ENCODE data around the gene ZER1. TPM values are rescaled to one million over a fixed set of nuclear protein-coding genes. Genes with fewer than 3 reads are reported as not detected.

Gene ZER1
- polyA plus RNA-seq, 1 experiment: 28.0 TPM

DNA sequence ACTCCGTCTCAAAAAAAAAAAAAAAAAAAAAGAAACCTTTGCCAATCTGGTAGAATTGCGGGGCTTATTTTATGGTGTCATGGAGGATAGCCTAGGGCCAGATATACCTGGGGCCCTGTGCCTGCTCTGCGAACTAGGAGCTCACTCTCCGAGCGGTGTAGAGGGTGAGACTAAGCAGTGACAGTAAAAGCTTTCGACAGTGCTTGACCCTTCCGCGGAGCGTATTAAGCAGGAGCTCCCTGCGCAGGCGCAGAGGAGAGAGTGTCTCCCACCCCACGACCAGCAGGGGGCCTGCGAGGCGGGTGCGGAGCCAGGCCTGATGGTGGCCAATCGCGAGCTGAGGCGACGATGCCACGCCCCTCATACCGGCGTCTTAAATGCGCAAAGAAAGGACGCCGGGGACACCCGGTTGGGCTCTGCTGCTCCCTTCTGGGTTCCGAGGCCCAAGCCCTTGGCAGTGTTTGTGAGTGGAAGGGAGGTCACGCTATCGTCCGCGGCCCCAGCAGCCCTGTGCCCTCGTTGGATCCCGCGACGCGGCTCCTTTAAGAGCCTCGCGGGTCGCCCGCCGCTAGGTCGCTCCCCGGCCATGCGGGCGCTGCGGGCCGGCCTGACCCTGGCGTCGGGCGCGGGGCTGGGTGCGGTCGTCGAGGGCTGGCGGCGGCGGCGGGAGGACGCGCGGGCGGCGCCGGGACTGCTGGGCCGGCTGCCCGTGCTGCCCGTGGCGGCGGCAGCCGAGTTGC is 46.5 kb upstream of the ZER1 start, which contains the start of gene ENDOG:
ENDOG (plus strand) TSS at position 402 of the 740 bp plus-strand sequence; CDS start at position 587, 185 bp downstream.
- peak within 1 kb of the TSS; percentile 80 for H3K4me3 ChIP-seq (ENCODE audit: low read depth, low read length)
- POLR2A ChIA-PET: interaction anchor here (0.6 to 1.4 kb wide), 8 partner anchors 9 to 335 kb away, joined by 3 to 17 read pairs (median 4); partner anchors contain the start of genes SPOUT1 and ZDHHC12
- H3K27ac ChIP-seq (ENCODE audit: low read depth, low read length): peak within 1 kb of the TSS; percentile 21
- H3K9me3 ChIP-seq (ENCODE audit: control insufficient read depth, insufficient read depth, low read length): peaks cover 5% of the 10 kb centered on the region
- H3K27me3 ChIP-seq (ENCODE audit: control insufficient read depth, insufficient read depth, low read length): no peaks in the 10 kb centered on the region
- peak; percentile 88 for DNase-seq (ENCODE audit: low read depth, low spot score)
- CTCF ChIA-PET: interaction anchor here (0.6 to 3.1 kb wide), 57 partner anchors 9 to 803 kb away, joined by 3 to 52 read pairs (median 5); partner anchors contain the start of genes C9orf50, KYAT1, LRRC8A and PKN3
- TF ChIP-seq CTCF (IDR thresholded peaks at IDR 0.05; ENCODE audit: low read depth, low read length): peak; percentile 98

DNA sequence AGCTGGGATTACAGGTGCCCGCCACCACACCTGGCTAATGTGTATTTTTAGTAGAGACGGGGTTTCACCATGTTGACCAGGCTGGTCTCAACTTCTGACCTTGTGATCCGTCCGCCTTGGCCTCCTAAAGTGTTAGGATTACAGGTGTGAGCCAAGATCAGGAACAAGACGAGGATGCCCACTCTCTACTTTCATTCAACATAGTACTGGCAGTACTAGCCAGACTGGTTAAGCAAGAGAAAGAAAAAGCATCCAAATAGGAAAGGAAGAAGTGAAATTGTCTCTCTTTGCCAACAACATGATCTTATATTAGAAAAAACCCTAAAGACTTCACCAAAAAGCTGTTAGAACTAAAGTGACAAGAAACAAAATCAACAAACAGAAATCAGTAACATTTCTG is 39.1 kb upstream of the ZER1 start:
- Histone ChIP-seq H3K27ac (ENCODE audit: low read depth, low read length) (no peak overlapping the region), H3K27me3 (ENCODE audit: control insufficient read depth, insufficient read depth, low read length) (no peaks in the 10 kb centered on the region), H3K4me3 (ENCODE audit: low read depth, low read length) (no peak overlapping the region), H3K9me3 (ENCODE audit: control insufficient read depth, insufficient read depth, low read length) (no peaks in the 10 kb centered on the region; the same call in 1 of the 2 replicates)
- CTCF ChIA-PET: interaction anchor here (7.2 kb wide), 1 partner anchor 7 kb away, joined by 52 read pairs; the partner anchor contains the start of gene ENDOG
- no peak for TF ChIP-seq CTCF (IDR thresholded peaks at IDR 0.05; ENCODE audit: low read depth, low read length)
- POLR2A ChIA-PET: no interaction called here
- no peak for DNase-seq (ENCODE audit: low read depth, low spot score)

DNA sequence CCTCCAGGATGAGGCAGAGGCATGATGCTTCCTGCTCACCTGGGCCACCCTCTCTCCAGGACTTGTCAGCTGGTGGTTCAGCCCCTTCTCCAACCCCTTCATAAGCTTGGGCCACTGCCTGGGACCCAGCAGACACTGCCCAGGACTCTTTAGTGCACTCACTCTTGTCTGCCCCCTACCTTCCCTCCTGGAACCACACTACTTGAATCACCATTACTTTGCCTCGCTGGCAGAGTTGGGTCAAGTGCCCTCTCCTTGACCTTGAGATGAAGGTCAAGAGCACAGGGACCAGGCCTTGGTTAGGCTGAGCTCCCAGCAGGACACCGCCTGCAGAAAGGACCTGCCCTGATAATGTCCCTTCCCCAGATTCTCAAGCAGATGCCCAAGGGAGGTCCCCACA is 38.1 kb upstream of the ZER1 start:
- no peaks in the 10 kb centered on the region for H3K27me3 ChIP-seq (ENCODE audit: control insufficient read depth, insufficient read depth, low read length)
- TF ChIP-seq CTCF (IDR thresholded peaks at IDR 0.05; ENCODE audit: low read depth, low read length): no peak
- POLR2A ChIA-PET: no interaction called here
- DNase-seq (ENCODE audit: low read depth, low spot score): no peak
- CTCF ChIA-PET: interaction anchor here (7.2 kb wide), 1 partner anchor 8 kb away, joined by 52 read pairs; the partner anchor contains the start of gene ENDOG
- H3K4me3 ChIP-seq (ENCODE audit: low read depth, low read length): no peak overlapping the region
- H3K27ac ChIP-seq (ENCODE audit: low read depth, low read length): no peak overlapping the region
- H3K9me3 ChIP-seq (ENCODE audit: control insufficient read depth, insufficient read depth, low read length): no peaks in the 10 kb centered on the region; the same call in 1 of the 2 replicates

- no peak overlapping the region for H3K4me3 ChIP-seq (ENCODE audit: low read depth, low read length)
- no peak overlapping the region for H3K27ac ChIP-seq (ENCODE audit: low read depth, low read length)
- CTCF ChIA-PET: interaction anchor here (7.2 kb wide), 1 partner anchor 9 kb away, joined by 52 read pairs; the partner anchor contains the start of gene ENDOG
- TF ChIP-seq CTCF (IDR thresholded peaks at IDR 0.05; ENCODE audit: low read depth, low read length): no peak
- no peak for DNase-seq (ENCODE audit: low read depth, low spot score)
- H3K27me3 ChIP-seq (ENCODE audit: control insufficient read depth, insufficient read depth, low read length): no peaks in the 10 kb centered on the region
- H3K9me3 ChIP-seq (ENCODE audit: control insufficient read depth, insufficient read depth, low read length): no peaks in the 10 kb centered on the region; the same call in 1 of the 2 replicates
- POLR2A ChIA-PET: interaction anchor here (0.6 to 1.2 kb wide), 3 partner anchors 9 to 150 kb away, joined by 4 to 13 read pairs (median 8); partner anchors contain the start of gene ENDOG
Observed at GRCh38 chr9:128809036-128809599, 37.4 kb upstream of the ZER1 start.

Data from AG04450 (cell line).